Keratinocyte (primary cell): ENCODE results near the gene DDX52. TPM values are rescaled to one million over a fixed set of nuclear protein-coding genes. Genes with fewer than 3 reads are reported as not detected.

Experiments used
- DNase-seq: peaks from one replicate; pipeline ENCODE4 v3.0.0-alpha.2; 2011; ENCODE audit warnings: low read depth, missing footprints, low spot score
- FAIRE-seq: peaks from 2 replicates; lab custom pipeline; 2011; peaks lifted over from hg19 to GRCh38; lab: Jason Lieb, UNC
- H2AFZ ChIP-seq: 2 replicates; pipeline ENCODE4 v1.6.0; 2012; ENCODE audit warnings: low read length, control low read depth, inconsistent platforms; ENCODE audit not compliant: control insufficient read depth
- H3K27ac ChIP-seq: 2 replicates; pipeline ENCODE4 v1.5.1; 2011; ENCODE audit warnings: low read length; ENCODE audit not compliant: control insufficient read depth, insufficient read depth
- H3K27me3 ChIP-seq: 3 replicates; pipeline ENCODE4 v1.6.0; 2011; ENCODE audit warnings: low read length; ENCODE audit not compliant: control insufficient read depth, insufficient read depth; ENCODE audit errors: extremely low read depth
- H3K36me3 ChIP-seq, 2 experiments: 2 replicates in 1 of 2; 3 replicates in 1 of 2; pipeline ENCODE4 v1.5.1; 2011; ENCODE audit warnings: low read length in 2 of 2, mild to moderate bottlenecking in 1 of 2; ENCODE audit not compliant: control insufficient read depth in 2 of 2, insufficient read depth in 2 of 2; ENCODE audit errors: extremely low read depth in 1 of 2
- H3K4me1 ChIP-seq: 3 replicates; pipeline ENCODE4 v1.5.1; 2011; ENCODE audit warnings: low read length; ENCODE audit not compliant: control insufficient read depth, insufficient read depth; ENCODE audit errors: extremely low read depth
- H3K4me2 ChIP-seq: 3 replicates; pipeline ENCODE4 v1.6.0; 2011; ENCODE audit warnings: low read depth, low read length; ENCODE audit not compliant: control insufficient read depth, insufficient read depth; ENCODE audit errors: extremely low read depth
- H3K4me3 ChIP-seq, 3 experiments: fragments of 200-600 bp in 1 of 3; sonication (generic) in 1 of 3; 2 replicates in 2 of 3; 3 replicates in 1 of 3; pipeline ENCODE4 v1.5.1; 2011 to 2016; ENCODE audit warnings: low read length in 3 of 3, mild to moderate bottlenecking in 3 of 3, control low read depth in 2 of 3, inconsistent platforms in 1 of 3, low read depth in 1 of 3, mixed read lengths in 1 of 3, mixed run types in 1 of 3, moderate library complexity in 1 of 3; ENCODE audit not compliant: control insufficient read depth in 2 of 3, insufficient read depth in 2 of 3; ENCODE audit errors: extremely low read depth in 1 of 3
- H3K79me2 ChIP-seq: 2 replicates; pipeline ENCODE4 v1.6.0; 2012; ENCODE audit warnings: low read length; ENCODE audit not compliant: control insufficient read depth, insufficient read depth
- H3K9ac ChIP-seq: 3 replicates; pipeline ENCODE4 v1.6.0; 2011; ENCODE audit warnings: low read length; ENCODE audit not compliant: control insufficient read depth, insufficient read depth; ENCODE audit errors: extremely low read depth
- H3K9me1 ChIP-seq: 3 replicates; pipeline ENCODE4 v1.6.0; 2011; ENCODE audit warnings: low read length; ENCODE audit not compliant: control insufficient read depth, insufficient read depth; ENCODE audit errors: extremely low read depth
- H3K9me3 ChIP-seq: 2 replicates; pipeline ENCODE4 v1.5.1; 2012; ENCODE audit warnings: low read depth, low read length; ENCODE audit not compliant: control insufficient read depth
- H4K20me1 ChIP-seq: 3 replicates; pipeline ENCODE4 v1.6.0; 2011; ENCODE audit warnings: low read length; ENCODE audit not compliant: control insufficient read depth, insufficient read depth; ENCODE audit errors: extremely low read depth
- EZH2 ChIP-seq: IDR thresholded peaks from one replicate; pipeline ENCODE4 v1.6.1; 2012; ENCODE audit warnings: inconsistent platforms, mild to moderate bottlenecking, low read length, moderate library complexity
- dilution Hi-C: fragments of 300-500 bp; cut with MboI; formaldehyde crosslinking; loops from one replicate; pipeline ENCODE4 v1.7.0; 2020; ENCODE audit warnings: low sequenced_read_pairs; ENCODE audit not compliant: extremely low pct_ligation_motif_present
- polyA plus RNA-seq, 5 experiments: library from polyadenylated mRNA; depleted of rRNA in 3 of 5; stranded (reverse) in 3 of 5; stranded (forward) in 1 of 5; unstranded in 1 of 5; fragments of >200 nt; gene quantifications; 1 replicate in 1 of 5; 2 replicates in 3 of 5; 3 replicates in 1 of 5; pipeline versions ENCODE4 v1.2.1 to v1.2.3, GENCODE V29; 2011 to 2012; ENCODE audit warnings: missing spikeins in 2 of 5, low read depth in 1 of 5, low replicate concordance in 1 of 5
- TF ChIP-seq, protein P1 (sequence below), 3 experiments: IDR thresholded peaks in 1 of 3; conservative IDR thresholded peaks in 1 of 3; optimal IDR thresholded peaks in 1 of 3; 2 replicates in 2 of 3; 3 replicates in 1 of 3; pipeline versions ENCODE3 to v1.5.1; 2011; ENCODE audit warnings: low read length in 3 of 3, mild to moderate bottlenecking in 3 of 3, moderate library complexity in 2 of 3, control low read depth in 1 of 3, inconsistent platforms in 1 of 3; ENCODE audit not compliant: insufficient read depth in 2 of 3; ENCODE audit errors: extremely low read depth in 1 of 3

DDX52 gene
- polyA plus RNA-seq, 1 donor (not counting 4 experiments of a cell fraction or from before 2014, with no cell fraction given) = 21.8 TPM

- no peaks in the 10 kb centered on the region for H3K9me1 ChIP-seq
- no peaks in the 10 kb centered on the region for H4K20me1 ChIP-seq
- H2AFZ ChIP-seq = no peak overlapping the region
- TF ChIP-seq, protein P1, sequence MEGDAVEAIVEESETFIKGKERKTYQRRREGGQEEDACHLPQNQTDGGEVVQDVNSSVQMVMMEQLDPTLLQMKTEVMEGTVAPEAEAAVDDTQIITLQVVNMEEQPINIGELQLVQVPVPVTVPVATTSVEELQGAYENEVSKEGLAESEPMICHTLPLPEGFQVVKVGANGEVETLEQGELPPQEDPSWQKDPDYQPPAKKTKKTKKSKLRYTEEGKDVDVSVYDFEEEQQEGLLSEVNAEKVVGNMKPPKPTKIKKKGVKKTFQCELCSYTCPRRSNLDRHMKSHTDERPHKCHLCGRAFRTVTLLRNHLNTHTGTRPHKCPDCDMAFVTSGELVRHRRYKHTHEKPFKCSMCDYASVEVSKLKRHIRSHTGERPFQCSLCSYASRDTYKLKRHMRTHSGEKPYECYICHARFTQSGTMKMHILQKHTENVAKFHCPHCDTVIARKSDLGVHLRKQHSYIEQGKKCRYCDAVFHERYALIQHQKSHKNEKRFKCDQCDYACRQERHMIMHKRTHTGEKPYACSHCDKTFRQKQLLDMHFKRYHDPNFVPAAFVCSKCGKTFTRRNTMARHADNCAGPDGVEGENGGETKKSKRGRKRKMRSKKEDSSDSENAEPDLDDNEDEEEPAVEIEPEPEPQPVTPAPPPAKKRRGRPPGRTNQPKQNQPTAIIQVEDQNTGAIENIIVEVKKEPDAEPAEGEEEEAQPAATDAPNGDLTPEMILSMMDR (optimal IDR thresholded peaks at IDR 0.05 in 1 of 3, IDR thresholded peaks at IDR 0.05 in 1 of 3, conservative IDR thresholded peaks at IDR 0.05 in 1 of 3; ENCODE audit: extremely low read depth in 1 of 3, insufficient read depth in 2 of 3, low read length in 3 of 3) = no peak
- TF ChIP-seq EZH2 = no peak
- H3K9ac ChIP-seq = no peak overlapping the region
- FAIRE-seq (no peak), DNase-seq (no peak)
- H3K79me2 ChIP-seq = no peaks in the 10 kb centered on the region
- H3K4me3 ChIP-seq = no peak overlapping the region
- dilution Hi-C loops = no loop called here
- H3K4me1 ChIP-seq = peaks cover 22% of the 10 kb centered on the region
- H3K27ac ChIP-seq = peak overlapping the region; percentile 79
- H3K36me3 ChIP-seq = no peaks in the 10 kb centered on the region
- no peaks in the 10 kb centered on the region for H3K9me3 ChIP-seq
- H3K27me3 ChIP-seq = no peaks in the 10 kb centered on the region
- peak overlapping the region; percentile 76 for H3K4me2 ChIP-seq
Measured at GRCh38 chr17:37671028-37671823, 28.0 kb upstream of the DDX52 start.

GRCh38 chr17:37667039-37667438, 23.8 kb upstream of the DDX52 start:
- no peaks in the 10 kb centered on the region for H3K9me3 ChIP-seq
- no peaks in the 10 kb centered on the region for H3K36me3 ChIP-seq
- H3K4me1 ChIP-seq = peaks cover 14% of the 10 kb centered on the region
- H3K4me3 ChIP-seq = no peak overlapping the region
- no peak overlapping the region for H3K9ac ChIP-seq
- FAIRE-seq = no peak
- dilution Hi-C loops = no loop called here
- H3K27me3 ChIP-seq = no peaks in the 10 kb centered on the region
- TF ChIP-seq, protein P1 (optimal IDR thresholded peaks at IDR 0.05 in 1 of 3, IDR thresholded peaks at IDR 0.05 in 1 of 3, conservative IDR thresholded peaks at IDR 0.05 in 1 of 3; ENCODE audit: extremely low read depth in 1 of 3, insufficient read depth in 2 of 3, low read length in 3 of 3) = no peak
- TF ChIP-seq EZH2 = no peak
- no peaks in the 10 kb centered on the region for H3K79me2 ChIP-seq
- H2AFZ ChIP-seq = no peak overlapping the region
- no peak overlapping the region for H3K4me2 ChIP-seq
- DNase-seq = no peak
- H3K9me1 ChIP-seq = no peaks in the 10 kb centered on the region
- no peak overlapping the region for H3K27ac ChIP-seq
- H4K20me1 ChIP-seq = no peaks in the 10 kb centered on the region
